Ovary (tissue), 9 donors: ENCODE measurements around the gene ABCF2. TPM values are rescaled to one million over a fixed set of nuclear protein-coding genes. Genes with fewer than 3 reads are reported as not detected.

ENCODE experiments used
- DNase-seq, 5 donors: peaks; one replicate each; pipeline ENCODE4 v3.0.0-alpha.2; 2019 to 2020
- H3K27ac ChIP-seq, 2 donors: fragments of 200-600 bp; one replicate each; pipeline versions ENCODE4 v1.5.1 to v1.8.0; 2019 to 2022
- H3K27me3 ChIP-seq: fragments of 200-600 bp; one replicate; pipeline ENCODE4 v1.8.0; 2022
- H3K36me3 ChIP-seq: fragments of 200-600 bp; sonication (generic); one replicate; pipeline ENCODE4 v1.5.1; 2019
- H3K4me1 ChIP-seq: one replicate; pipeline ENCODE4 v1.8.1; 2013; ENCODE audit warnings: mild to moderate bottlenecking, moderate library complexity; ENCODE audit not compliant: insufficient read depth
- H3K4me3 ChIP-seq: fragments of 200-600 bp; sonication (generic); one replicate; pipeline ENCODE4 v1.5.1; 2017
- H3K9me3 ChIP-seq, 2 donors: fragments of 200-600 bp in 1 of 2; sonication (generic) in 1 of 2; one replicate each; pipeline versions ENCODE4 v1.5.1 to v1.8.1; 2013 to 2019; ENCODE audit warnings: mild to moderate bottlenecking in 1 of 2, moderate library complexity in 1 of 2
- CTCF ChIP-seq, 3 donors: fragments of 450-650 bp in 2 of 3; fragments of 200-600 bp in 1 of 3; IDR thresholded peaks; one replicate each; pipeline versions ENCODE4 v1.5.1 to v1.8.0; 2016 to 2022; ENCODE audit warnings: antibody characterized with exemption in 3 of 3, mild to moderate bottlenecking in 1 of 3
- EP300 ChIP-seq: sonication (generic); formaldehyde crosslinking; IDR thresholded peaks from one replicate; pipeline ENCODE4 v1.6.1; 2017; ENCODE audit warnings: antibody characterized with exemption
- POLR2A ChIP-seq: fragments of 450-650 bp; IDR thresholded peaks from one replicate; pipeline ENCODE4 v1.6.1; 2017; ENCODE audit warnings: antibody characterized with exemption, mild to moderate bottlenecking, moderate library complexity
- WGBS, 3 donors: extraction: QIAGEN DNeasy Blood & Tissue Kit in 1 of 3; methylation state at CpG; one replicate each; pipeline versions ENCODE4 v1.1.5 to v1.1.7; 2013 to 2017; 5-methylcytosine and 5-hydroxymethylcytosine counted together
- intact Hi-C, 4 donors: fragments of 100-400 bp; cut with DNase I; formaldehyde crosslinking; loops; one replicate each; pipeline versions ENCODE4 v1.11.0 to v1.15.1; 2022 to 2023
- polyA plus RNA-seq, 2 donors: library from polyadenylated mRNA; stranded (reverse); fragments of 200-250 nt in 1 of 2; fragments of 350-450 nt in 1 of 2; fragmentation: Illumina TruSeq in 1 of 2; extraction: RNeasy Lipid Tissue Mini Kit (QIAGEN cat#74804) in 1 of 2; gene quantifications; one replicate each; pipeline ENCODE4 v1.2.3, GENCODE V29; 2013 to 2014
- total RNA-seq, 7 donors: library from RNA; depleted of rRNA in 2 of 7; stranded (reverse); fragments of >200 nt in 2 of 7; fragmentation: NEBNext Ultra II Directional in 3 of 7; extraction: Animal tissue kit (Norgen Biotek cat#: 25700) in 3 of 7; gene quantifications; one replicate each; pipeline versions ENCODE4 v1.1.0 to v1.2.4, GENCODE V29; 2016 to 2023
- donor health status: DM: no; HTN: no; CAD: no; lungs with moderate emphysema.
- donor health status: DM: no; HTN: no; CAD: no.
- donor health status: Bipolar disorder and iron deficiency.
- donor health status: DM: yes; HTN: yes; CAD: no.
- donor health status: DM: no; HTN: no; CAD: no.
- donor health status: DM: yes; HTN: yes; CAD: no.

The ABCF2 gene
- total and polyA plus RNA-seq, 9 donors, result 13.6 to 40.3 (median 27.6) TPM

DNA sequence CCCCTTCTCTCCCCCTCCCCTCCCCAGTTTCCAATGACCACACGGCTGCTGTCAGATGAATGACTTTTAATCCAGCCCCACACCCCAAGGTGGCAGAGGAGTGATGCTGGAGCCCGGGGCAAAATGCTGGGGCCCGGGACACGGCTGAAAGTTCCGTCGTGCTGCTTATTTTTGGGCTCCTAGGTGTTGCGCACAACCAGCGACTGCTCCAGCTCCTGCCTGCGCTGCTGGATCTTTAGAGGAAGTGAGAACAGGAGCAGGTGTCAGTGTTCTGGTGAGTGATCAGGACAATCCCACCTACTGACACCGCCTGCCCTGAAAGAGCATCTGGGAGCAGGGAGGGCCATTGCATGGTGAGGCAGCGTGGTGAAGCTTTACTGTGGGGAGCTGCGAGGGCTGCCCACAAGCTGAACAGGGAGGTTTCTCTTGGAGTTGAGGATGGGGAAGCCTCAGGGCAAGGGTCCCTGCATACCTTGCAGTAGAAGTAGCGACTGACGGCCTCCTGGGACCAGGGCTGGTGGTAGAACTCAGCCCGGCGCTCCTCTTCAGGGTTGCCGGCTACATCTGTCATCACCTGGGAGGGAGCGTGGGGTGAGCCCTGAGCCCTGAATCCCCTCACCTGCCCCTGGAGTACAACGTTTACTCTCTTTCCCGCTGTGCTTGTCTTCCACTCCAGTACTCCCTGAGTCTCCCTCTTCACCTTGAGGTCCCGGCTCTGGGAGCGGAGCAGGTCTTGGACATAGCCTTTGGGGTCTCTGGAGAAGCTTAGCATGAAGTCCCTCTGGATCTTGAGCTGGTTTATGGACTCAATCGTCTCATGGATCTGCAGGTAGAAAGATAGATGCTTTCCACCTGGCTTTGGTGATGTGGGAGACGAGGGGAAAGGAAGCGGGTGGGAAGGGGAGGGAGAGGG lies 12.2 kb upstream of the ABCF2 start:
- intact Hi-C loops, result no loop called here
- TF ChIP-seq CTCF (IDR thresholded peaks at IDR 0.05), result no peak
- no peak for TF ChIP-seq EP300
- no peak for TF ChIP-seq POLR2A
- H3K27me3 ChIP-seq, result no peaks in the 10 kb centered on the region
- H3K36me3 ChIP-seq, result no peaks in the 10 kb centered on the region
- H3K9me3 ChIP-seq, result no peaks in the 10 kb centered on the region
- no peaks in the 10 kb centered on the region for H3K4me1 ChIP-seq
- WGBS, 3 donors, result 81 to 84% (median 82%) methylated on average over 25 of the region's 25 CpGs
- peak in 1 of 5 donors; percentile 30 for DNase-seq
- H3K27ac ChIP-seq, result no peak overlapping the region
- H3K4me3 ChIP-seq, result no peak overlapping the region

DNA sequence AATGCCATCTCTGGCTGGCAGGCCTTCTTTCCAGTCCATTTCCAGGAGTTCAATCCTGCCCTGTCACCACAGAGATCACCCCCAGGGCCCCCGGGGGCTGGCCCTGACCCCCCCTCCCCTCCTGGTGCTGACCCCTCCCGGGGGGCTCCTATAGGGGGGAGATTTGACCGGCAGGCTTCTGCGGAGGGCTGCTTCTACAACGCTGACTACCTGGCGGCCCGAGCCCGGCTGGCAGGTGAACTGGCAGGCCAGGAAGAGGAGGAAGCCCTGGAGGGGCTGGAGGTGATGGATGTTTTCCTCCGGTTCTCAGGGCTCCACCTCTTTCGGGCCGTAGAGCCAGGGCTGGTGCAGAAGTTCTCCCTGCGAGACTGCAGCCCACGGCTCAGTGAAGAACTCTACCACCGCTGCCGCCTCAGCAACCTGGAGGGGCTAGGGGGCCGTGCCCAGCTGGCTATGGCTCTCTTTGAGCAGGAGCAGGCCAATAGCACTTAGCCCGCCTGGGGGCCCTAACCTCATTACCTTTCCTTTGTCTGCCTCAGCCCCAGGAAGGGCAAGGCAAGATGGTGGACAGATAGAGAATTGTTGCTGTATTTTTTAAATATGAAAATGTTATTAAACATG lies 11.3 kb upstream of the ABCF2 start:
- H3K27me3 ChIP-seq, result no peaks in the 10 kb centered on the region
- DNase-seq, result peak in 1 of 5 donors; percentile 36
- TF ChIP-seq CTCF (IDR thresholded peaks at IDR 0.05), result no peak
- no peak for TF ChIP-seq EP300
- no peak for TF ChIP-seq POLR2A
- H3K4me3 ChIP-seq, result no peak overlapping the region
- intact Hi-C loops, result no loop called here
- H3K4me1 ChIP-seq, result peaks cover 4% of the 10 kb centered on the region
- H3K36me3 ChIP-seq, result no peaks in the 10 kb centered on the region
- 58 to 71% (median 67%) methylated on average over 17 of the region's 17 CpGs for WGBS, 3 donors
- no peak overlapping the region for H3K27ac ChIP-seq
- no peaks in the 10 kb centered on the region for H3K9me3 ChIP-seq

DNA sequence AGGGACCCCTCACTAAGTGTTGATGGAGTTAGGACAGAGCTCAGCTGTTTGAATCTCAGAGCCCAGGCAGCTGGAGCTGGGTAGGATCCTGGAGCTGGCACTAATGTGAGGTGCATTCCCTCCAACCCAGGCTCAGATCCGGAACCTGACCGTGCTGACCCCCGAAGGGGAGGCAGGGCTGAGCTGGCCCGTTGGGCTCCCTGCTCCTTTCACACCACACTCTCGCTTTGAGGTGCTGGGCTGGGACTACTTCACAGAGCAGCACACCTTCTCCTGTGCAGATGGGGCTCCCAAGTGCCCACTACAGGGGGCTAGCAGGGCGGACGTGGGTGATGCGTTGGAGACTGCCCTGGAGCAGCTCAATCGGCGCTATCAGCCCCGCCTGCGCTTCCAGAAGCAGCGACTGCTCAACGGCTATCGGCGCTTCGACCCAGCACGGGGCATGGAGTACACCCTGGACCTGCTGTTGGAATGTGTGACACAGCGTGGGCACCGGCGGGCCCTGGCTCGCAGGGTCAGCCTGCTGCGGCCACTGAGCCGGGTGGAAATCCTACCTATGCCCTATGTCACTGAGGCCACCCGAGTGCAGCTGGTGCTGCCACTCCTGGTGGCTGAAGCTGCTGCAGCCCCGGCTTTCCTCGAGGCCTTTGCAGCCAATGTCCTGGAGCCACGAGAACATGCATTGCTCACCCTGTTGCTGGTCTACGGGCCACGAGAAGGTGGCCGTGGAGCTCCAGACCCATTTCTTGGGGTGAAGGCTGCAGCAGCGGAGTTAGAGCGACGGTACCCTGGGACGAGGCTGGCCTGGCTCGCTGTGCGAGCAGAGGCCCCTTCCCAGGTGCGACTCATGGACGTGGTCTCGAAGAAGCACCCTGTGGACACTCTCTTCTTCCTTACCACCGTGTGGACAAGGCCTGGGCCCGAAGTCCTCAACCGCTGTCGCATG lies 10.5 kb upstream of the ABCF2 start:
- H3K27me3 ChIP-seq, result no peaks in the 10 kb centered on the region
- intact Hi-C loops, result no loop called here
- peaks cover 7% of the 10 kb centered on the region for H3K4me1 ChIP-seq
- no peak overlapping the region for H3K27ac ChIP-seq
- H3K36me3 ChIP-seq, result no peaks in the 10 kb centered on the region
- no peaks in the 10 kb centered on the region for H3K9me3 ChIP-seq
- peak in 1 of 5 donors; percentile 39 for DNase-seq
- WGBS, 3 donors, result 77 to 80% (median 79%) methylated on average over 39 to 44 of the region's 44 CpGs
- H3K4me3 ChIP-seq, result no peak overlapping the region
- no peak for TF ChIP-seq POLR2A

DNA sequence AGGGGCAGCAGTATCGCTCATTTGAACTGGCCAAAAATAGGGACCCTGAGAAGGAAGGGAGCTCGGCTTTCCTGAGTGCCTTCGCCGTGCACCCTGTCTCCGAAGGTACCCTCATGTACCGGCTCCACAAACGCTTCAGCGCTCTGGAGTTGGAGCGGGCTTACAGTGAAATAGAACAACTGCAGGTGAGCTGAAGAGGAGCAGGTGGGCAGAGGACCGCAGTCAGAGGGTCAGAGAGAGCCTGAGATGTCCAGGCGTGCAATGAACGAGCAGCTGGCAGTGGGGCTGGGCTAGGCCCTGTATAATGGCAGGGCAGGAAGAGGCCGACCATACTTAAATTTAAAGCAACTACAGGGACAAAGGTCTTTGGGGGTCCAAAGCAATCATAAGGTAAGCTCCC lies 9.4 kb upstream of the ABCF2 start:
- intact Hi-C loops, result no loop called here
- Histone ChIP-seq H3K9me3 (no peaks in the 10 kb centered on the region), H3K27ac (no peak overlapping the region), H3K36me3 (no peaks in the 10 kb centered on the region), H3K4me3 (no peak overlapping the region), H3K27me3 (no peaks in the 10 kb centered on the region), H3K4me1 (peaks cover 7% of the 10 kb centered on the region)
- WGBS, 3 donors, result 79 to 83% (median 79%) methylated on average over 13 of the region's 13 CpGs
- peak in 1 of 5 donors; percentile 23 for DNase-seq
- TF ChIP-seq EP300 (no peak), POLR2A (no peak), CTCF (IDR thresholded peaks at IDR 0.05) (no peak)
